AG04449 (cell line): Measurements from ENCODE around the gene FCAR.
"Not testable (repeated sequence)": the region's sequence is repeated elsewhere in the genome, so short reads cannot be mapped to it uniquely, and the experiment has no call there.

ENCODE experiments used
- CTCF ChIA-PET: fragments of 350-600 bp; formaldehyde crosslinking; extraction: SDS; loops from one replicate; lab custom pipeline; 2021; ENCODE audit warnings: antibody characterized with exemption; lab: Yijun Ruan, JAX
- POLR2A ChIA-PET: fragments of 400-600, 350-600 bp; formaldehyde crosslinking; extraction: SDS; loops from one replicate; lab custom pipeline; 2020; ENCODE audit warnings: antibody characterized with exemption, inconsistent platforms; lab: Yijun Ruan, JAX
- DNase-seq: peaks from one replicate; pipeline ENCODE4 v3.0.0-alpha.2; 2010; ENCODE audit warnings: low read depth, low spot score
- H3K4me3 ChIP-seq: 2 replicates; pipeline ENCODE4 v1.5.1; 2011; ENCODE audit warnings: low read depth, mild to moderate bottlenecking, control low read depth, low read length
- TF ChIP-seq, protein P1 (sequence below): IDR thresholded peaks from one replicate; pipeline ENCODE4 v1.5.1; 2011; ENCODE audit warnings: mild to moderate bottlenecking, moderate library complexity, low read length, control low read depth, inconsistent platforms; ENCODE audit not compliant: insufficient read depth; ENCODE audit errors: missing control alignments

The FCAR gene

GRCh38 chr19:54888239-54888638, 14.2 kb downstream of the FCAR start:
- TF ChIP-seq, protein P1, sequence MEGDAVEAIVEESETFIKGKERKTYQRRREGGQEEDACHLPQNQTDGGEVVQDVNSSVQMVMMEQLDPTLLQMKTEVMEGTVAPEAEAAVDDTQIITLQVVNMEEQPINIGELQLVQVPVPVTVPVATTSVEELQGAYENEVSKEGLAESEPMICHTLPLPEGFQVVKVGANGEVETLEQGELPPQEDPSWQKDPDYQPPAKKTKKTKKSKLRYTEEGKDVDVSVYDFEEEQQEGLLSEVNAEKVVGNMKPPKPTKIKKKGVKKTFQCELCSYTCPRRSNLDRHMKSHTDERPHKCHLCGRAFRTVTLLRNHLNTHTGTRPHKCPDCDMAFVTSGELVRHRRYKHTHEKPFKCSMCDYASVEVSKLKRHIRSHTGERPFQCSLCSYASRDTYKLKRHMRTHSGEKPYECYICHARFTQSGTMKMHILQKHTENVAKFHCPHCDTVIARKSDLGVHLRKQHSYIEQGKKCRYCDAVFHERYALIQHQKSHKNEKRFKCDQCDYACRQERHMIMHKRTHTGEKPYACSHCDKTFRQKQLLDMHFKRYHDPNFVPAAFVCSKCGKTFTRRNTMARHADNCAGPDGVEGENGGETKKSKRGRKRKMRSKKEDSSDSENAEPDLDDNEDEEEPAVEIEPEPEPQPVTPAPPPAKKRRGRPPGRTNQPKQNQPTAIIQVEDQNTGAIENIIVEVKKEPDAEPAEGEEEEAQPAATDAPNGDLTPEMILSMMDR, result no peak
- ChIA-PET CTCF (no interaction called here), POLR2A (no interaction called here)
- DNase-seq, result no peak
- no peak overlapping the region for H3K4me3 ChIP-seq

DNA sequence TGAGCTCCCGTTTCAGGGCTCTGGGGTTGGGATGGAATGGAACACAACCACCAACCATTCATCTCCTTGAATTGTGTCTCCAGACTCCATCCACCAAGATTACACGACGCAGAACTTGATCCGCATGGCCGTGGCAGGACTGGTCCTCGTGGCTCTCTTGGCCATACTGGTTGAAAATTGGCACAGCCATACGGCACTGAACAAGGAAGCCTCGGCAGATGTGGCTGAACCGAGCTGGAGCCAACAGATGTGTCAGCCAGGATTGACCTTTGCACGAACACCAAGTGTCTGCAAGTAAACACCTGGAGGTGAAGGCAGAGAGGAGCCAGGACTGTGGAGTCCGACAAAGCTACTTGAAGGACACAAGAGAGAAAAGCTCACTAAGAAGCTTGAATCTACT, 15.5 kb downstream of the FCAR start:
- CTCF ChIA-PET, result no interaction called here
- no peak for DNase-seq
- POLR2A ChIA-PET, result no interaction called here
- TF ChIP-seq, protein P1, result no peak
- H3K4me3 ChIP-seq, result no peak overlapping the region

GRCh38 chr19:54893406-54893805, 19.4 kb downstream of the FCAR start:
- no peak for DNase-seq
- H3K4me3 ChIP-seq, result no peak overlapping the region
- CTCF ChIA-PET, result no interaction called here
- POLR2A ChIA-PET, result no interaction called here
- TF ChIP-seq, protein P1, result no peak

GRCh38 chr19:54894106-54894505, 20.1 kb downstream of the FCAR start:
- CTCF ChIA-PET, POLR2A ChIA-PET, DNase-seq, H3K4me3 ChIP-seq: not testable (repeated sequence)

DNA sequence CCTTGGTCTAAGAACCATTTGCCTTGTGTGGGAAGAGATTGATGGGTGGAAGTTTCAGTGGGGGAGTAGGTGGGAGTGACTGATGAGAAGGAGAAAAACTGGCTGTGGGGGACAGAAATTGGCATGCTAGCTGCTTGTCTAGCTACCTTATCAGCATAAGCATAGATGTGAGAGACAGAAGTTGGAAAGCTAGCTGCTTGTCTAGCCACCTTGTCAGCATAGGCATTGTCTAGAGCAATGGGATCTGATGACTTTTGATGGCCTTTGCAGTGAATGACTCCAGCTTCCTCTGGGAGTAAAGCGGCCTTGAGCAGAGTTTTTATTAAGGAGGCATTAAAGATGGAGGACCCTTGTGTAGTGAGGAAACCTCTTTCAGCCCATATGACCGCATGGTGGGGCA, 22.0 kb downstream of the FCAR start:
- TF ChIP-seq, protein P1, result no peak
- no peak for DNase-seq
- CTCF ChIA-PET, result no interaction called here
- no peak overlapping the region for H3K4me3 ChIP-seq
- POLR2A ChIA-PET, result no interaction called here

DNA sequence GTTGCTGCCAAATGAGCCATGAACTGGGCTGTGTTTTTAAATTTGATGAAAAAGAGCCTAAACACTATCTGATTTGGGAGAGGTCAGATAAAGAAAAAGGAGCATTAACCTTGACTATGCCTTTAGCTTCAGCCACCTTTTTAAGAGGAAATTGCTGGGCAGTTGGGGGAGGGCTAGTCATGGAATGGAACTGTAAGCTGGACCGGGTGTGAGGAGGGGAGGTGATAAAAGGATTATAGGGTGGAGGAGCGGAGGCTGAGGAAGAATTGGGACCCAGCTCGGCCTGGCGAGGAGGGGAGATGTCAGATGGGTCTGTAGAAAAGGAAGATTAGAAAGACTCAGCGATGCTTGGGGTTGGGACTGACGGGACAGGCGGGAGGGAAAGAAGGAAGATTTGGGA, 24.6 kb downstream of the FCAR start:
- DNase-seq, H3K4me3 ChIP-seq, POLR2A ChIA-PET, CTCF ChIA-PET: not testable (repeated sequence)

DNA sequence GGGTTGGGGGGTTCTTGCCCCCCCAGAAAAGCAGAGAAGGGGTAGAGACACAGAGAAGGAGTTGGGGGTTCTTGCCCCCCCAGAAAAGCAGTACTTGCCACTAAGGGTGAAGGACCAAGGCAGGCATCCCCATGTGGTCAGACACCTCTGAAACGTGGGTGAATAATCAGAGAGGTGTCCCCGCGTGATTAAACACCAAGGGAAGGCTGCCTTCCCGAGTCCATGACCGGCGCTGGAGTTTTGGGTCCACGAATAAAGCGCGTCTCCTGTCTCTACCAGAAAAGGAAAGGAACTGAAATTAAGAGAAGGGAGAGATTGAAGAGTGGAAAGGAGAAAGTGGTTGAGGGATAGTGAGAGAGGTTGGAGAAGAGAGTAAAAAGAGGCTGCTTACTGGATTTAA, 25.6 kb downstream of the FCAR start:
- CTCF ChIA-PET, POLR2A ChIA-PET: not testable (repeated sequence)

GRCh38 chr19:54901153-54901552, 27.1 kb downstream of the FCAR start:
- H3K4me3 ChIP-seq, DNase-seq, CTCF ChIA-PET, POLR2A ChIA-PET: not testable (repeated sequence)

More for the DNA sequence above, 25.6 kb downstream of the FCAR start:
- DNase-seq, H3K4me3 ChIP-seq: not testable (repeated sequence)

DNA sequence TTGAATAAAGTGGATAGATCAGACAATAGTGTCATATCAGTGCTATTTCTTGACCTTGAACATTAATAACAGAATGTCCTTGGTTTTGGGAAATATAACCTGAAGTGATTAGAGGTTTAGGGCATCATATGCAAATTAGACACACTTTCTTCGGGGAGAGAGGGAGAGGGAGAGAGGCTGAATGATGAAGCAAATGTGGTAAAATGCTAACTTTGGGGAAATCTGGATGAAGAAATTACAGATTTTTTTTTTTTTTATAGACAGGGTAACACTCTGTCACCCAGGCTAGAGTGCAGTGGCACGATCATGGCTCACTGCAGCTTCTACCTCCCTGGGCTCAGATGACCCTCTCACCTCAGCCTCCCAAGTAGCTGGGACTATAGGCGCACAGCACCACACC, 28.0 kb downstream of the FCAR start:
- DNase-seq, result no peak
- ChIA-PET CTCF (no interaction called here), POLR2A (no interaction called here)
- TF ChIP-seq, protein P1, result no peak
- H3K4me3 ChIP-seq, result no peak overlapping the region
